HG02798 (cell line): ENCODE measurements around the gene IQCK.
"Not testable (repeated sequence)": the region's sequence is repeated elsewhere in the genome, so short reads cannot be mapped to it uniquely, and the experiment has no call there.

ENCODE experiments used
- ATAC-seq: cut with Tn5 transposase; IDR thresholded peaks from one replicate; pipeline ENCODE4 v1.9.1; 2021; ENCODE audit warnings: mild to moderate bottlenecking; ENCODE audit not compliant: unreplicated experiment, poor library complexity

Gene IQCK

GRCh38 chr16:19784183-19784736 lies 66.2 kb downstream of the IQCK start:
- ATAC-seq, result no peak

GRCh38 chr16:19785081-19785480 lies 67.0 kb downstream of the IQCK start:
- no peak for ATAC-seq

GRCh38 chr16:19785512-19786130 lies 67.5 kb downstream of the IQCK start:
- no peak for ATAC-seq

- ATAC-seq, result not testable (repeated sequence)
Observed at GRCh38 chr16:19801369-19801768, 83.3 kb downstream of the IQCK start.

- ATAC-seq, result not testable (repeated sequence)
Observed at GRCh38 chr16:19801824-19802223, 83.8 kb downstream of the IQCK start.

GRCh38 chr16:19802612-19803011 lies 84.5 kb downstream of the IQCK start:
- no peak for ATAC-seq

- ATAC-seq, result no peak
Observed at GRCh38 chr16:19804538-19805323, 86.7 kb downstream of the IQCK start.

GRCh38 chr16:19805459-19806162 lies 87.5 kb downstream of the IQCK start:
- ATAC-seq, result no peak

- peak; percentile 61 for ATAC-seq
Observed at GRCh38 chr16:19808061-19808641, 90.1 kb downstream of the IQCK start.

- no peak for ATAC-seq
Observed at GRCh38 chr16:19809121-19809635, 91.1 kb downstream of the IQCK start.

- ATAC-seq, result no peak
Observed at GRCh38 chr16:19809693-19810092, 91.6 kb downstream of the IQCK start.

GRCh38 chr16:19810817-19811731 lies 93.0 kb downstream of the IQCK start:
- no peak for ATAC-seq

- no peak for ATAC-seq
Observed at GRCh38 chr16:19812986-19813385, 94.9 kb downstream of the IQCK start.

- no peak for ATAC-seq
Observed at GRCh38 chr16:19815418-19815817, 97.3 kb downstream of the IQCK start.

GRCh38 chr16:19817122-19817521 lies 99.1 kb downstream of the IQCK start:
- no peak for ATAC-seq

GRCh38 chr16:19817875-19818274 lies 99.8 kb downstream of the IQCK start:
- ATAC-seq, result no peak

GRCh38 chr16:19822533-19822932 lies 104.5 kb downstream of the IQCK start:
- ATAC-seq, result no peak

GRCh38 chr16:19823322-19823721 lies 105.3 kb downstream of the IQCK start:
- no peak for ATAC-seq

- ATAC-seq, result no peak
Observed at GRCh38 chr16:19824216-19824615, 106.1 kb downstream of the IQCK start.
